Immature natural killer cell (primary cell): ENCODE measurements around the gene SBK2. TPM values are rescaled to one million over a fixed set of nuclear protein-coding genes. Genes with fewer than 3 reads are reported as not detected.
"Not testable (repeated sequence)": the region's sequence is repeated elsewhere in the genome, so short reads cannot be mapped to it uniquely, and the experiment has no call there.

ENCODE experiments used
- DNase-seq, 3 donors: peaks; one replicate each; pipeline ENCODE4 v3.0.0; 2022; ENCODE audit warnings: mixed read lengths in 1 of 3
- H3K27ac Mint-ChIP-seq, 6 donors: one replicate each; pipeline ENCODE4 v1.8.0; 2020; ENCODE audit warnings: mixed read lengths in 6 of 6, mild to moderate bottlenecking in 5 of 6, inconsistent platforms in 4 of 6, moderate library complexity in 3 of 6
- H3K27me3 Mint-ChIP-seq, 3 donors: one replicate each; pipeline ENCODE4 v1.8.0; 2020 to 2021; ENCODE audit warnings: low read depth in 3 of 3, mild to moderate bottlenecking in 3 of 3, mixed read lengths in 3 of 3, moderate library complexity in 3 of 3, inconsistent platforms in 1 of 3
- H3K36me3 Mint-ChIP-seq, 3 donors: one replicate each; pipeline ENCODE4 v1.8.0; 2020; ENCODE audit warnings: mixed read lengths in 3 of 3, inconsistent platforms in 2 of 3, mild to moderate bottlenecking in 2 of 3
- H3K4me1 Mint-ChIP-seq, 2 donors: one replicate each; pipeline ENCODE4 v1.8.0; 2020; ENCODE audit warnings: inconsistent platforms in 2 of 2, mild to moderate bottlenecking in 2 of 2, mixed read lengths in 2 of 2, moderate library complexity in 1 of 2
- H3K4me3 Mint-ChIP-seq, 5 donors: one replicate each; pipeline ENCODE4 v1.8.0; 2020; ENCODE audit warnings: mild to moderate bottlenecking in 5 of 5, mixed read lengths in 5 of 5, inconsistent platforms in 3 of 5, moderate library complexity in 3 of 5
- H3K9me3 Mint-ChIP-seq, 6 donors: one replicate each; pipeline ENCODE4 v1.8.0; 2020; ENCODE audit warnings: mild to moderate bottlenecking in 6 of 6, mixed read lengths in 6 of 6, inconsistent platforms in 4 of 6, moderate library complexity in 3 of 6
- polyA plus RNA-seq, 3 donors: library from polyadenylated mRNA; unstranded; fragments of 300-500 nt; fragmentation: Illumina TruSeq; gene quantifications; one replicate each; pipeline ENCODE4 v1.2.3, GENCODE V29; 2021

The SBK2 gene
- polyA plus RNA-seq, 3 donors from 2014 or later: not detected

- no peak for DNase-seq
- Mint-ChIP-seq H3K9me3 (no peaks in the 10 kb centered on the region), H3K4me3 (no peak overlapping the region), H3K4me1 (no peaks in the 10 kb centered on the region), H3K27me3 (peaks cover 0 to 4% (median 4%) of the 10 kb centered on the region in 3 donors), H3K36me3 (no peaks in the 10 kb centered on the region), H3K27ac (no peak overlapping the region)
These were observed 793 bp upstream of the SBK2 start for GRCh38 chr19:55537741-55538111.

DNA sequence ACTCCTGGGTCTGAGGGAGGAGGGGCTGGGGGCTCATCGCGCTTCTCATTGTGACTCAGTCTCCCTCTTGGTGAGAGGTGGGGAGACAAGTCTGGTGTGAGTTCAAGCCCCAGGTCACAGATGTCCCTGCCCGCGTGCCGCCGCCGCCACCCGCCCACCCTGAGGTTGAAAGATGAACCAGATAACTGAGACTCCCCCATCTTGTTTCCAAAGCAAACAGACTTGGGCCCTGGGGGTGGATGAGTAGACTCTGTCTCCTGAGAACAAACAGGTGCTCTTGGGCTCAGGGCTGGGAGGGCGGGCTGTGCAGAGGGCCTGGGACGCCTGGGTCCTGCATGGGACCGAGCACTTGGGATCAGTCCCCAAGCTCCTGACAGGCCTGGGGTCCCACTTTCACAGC, 567 bp downstream of the SBK2 start:
- no peaks in the 10 kb centered on the region for H3K36me3 Mint-ChIP-seq
- no peak for DNase-seq
- peaks cover 0 to 4% (median 4%) of the 10 kb centered on the region in 3 donors for H3K27me3 Mint-ChIP-seq
- H3K27ac Mint-ChIP-seq: no peak overlapping the region
- H3K4me1 Mint-ChIP-seq: no peaks in the 10 kb centered on the region
- H3K9me3 Mint-ChIP-seq: no peaks in the 10 kb centered on the region
- no peak overlapping the region for H3K4me3 Mint-ChIP-seq

GRCh38 chr19:55535965-55536350, 975 bp downstream of the SBK2 start:
- Mint-ChIP-seq H3K9me3 (no peaks in the 10 kb centered on the region), H3K27me3 (peaks cover 0 to 4% (median 4%) of the 10 kb centered on the region in 3 donors), H3K27ac (no peak overlapping the region), H3K36me3 (no peaks in the 10 kb centered on the region), H3K4me1 (no peaks in the 10 kb centered on the region), H3K4me3 (no peak overlapping the region)
- DNase-seq: no peak

DNA sequence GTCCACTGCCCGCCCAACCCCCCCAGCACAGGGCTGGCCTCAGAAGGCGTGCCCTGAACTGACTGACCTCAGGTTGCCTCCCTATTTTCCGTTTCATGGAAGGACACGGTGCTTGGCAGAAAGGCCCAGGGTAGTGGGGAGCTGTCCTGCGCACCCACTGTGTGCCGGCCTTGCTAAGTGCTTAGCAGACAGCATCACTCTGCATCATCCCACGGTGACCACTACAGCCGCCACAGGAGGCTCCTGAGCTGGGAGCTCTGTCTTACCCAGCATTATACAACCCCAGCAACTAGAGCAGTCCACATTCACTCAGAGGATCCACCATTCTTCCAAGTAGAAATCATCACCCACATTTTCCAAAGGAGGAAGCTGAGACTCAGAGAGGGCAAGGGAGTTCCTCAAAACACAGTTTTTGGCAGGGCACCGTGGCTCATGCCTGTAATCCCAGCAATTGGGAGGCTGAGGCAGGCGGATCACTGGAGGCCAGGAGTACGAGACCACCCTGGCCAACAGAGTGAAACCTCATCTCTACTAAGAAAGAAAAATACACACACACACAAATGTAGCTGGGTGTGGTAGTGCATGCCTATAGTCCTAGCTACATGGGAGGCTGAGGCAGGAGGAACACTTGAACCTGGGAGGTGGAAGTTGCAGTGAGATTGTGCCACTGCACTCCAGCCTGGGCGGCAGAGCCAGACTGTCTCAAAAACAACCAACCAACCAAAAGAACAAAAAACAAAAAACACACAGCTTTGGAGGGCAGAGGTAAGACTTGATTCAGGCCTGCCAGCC, 1.6 kb downstream of the SBK2 start:
- Mint-ChIP-seq H3K4me3 (no peak overlapping the region), H3K9me3 (no peaks in the 10 kb centered on the region), H3K4me1 (no peaks in the 10 kb centered on the region), H3K27me3 (peaks cover 0 to 4% (median 4%) of the 10 kb centered on the region in 3 donors), H3K36me3 (no peaks in the 10 kb centered on the region), H3K27ac (peak overlapping the region in 1 of 6 donors; percentile 22)
- DNase-seq: no peak

DNA sequence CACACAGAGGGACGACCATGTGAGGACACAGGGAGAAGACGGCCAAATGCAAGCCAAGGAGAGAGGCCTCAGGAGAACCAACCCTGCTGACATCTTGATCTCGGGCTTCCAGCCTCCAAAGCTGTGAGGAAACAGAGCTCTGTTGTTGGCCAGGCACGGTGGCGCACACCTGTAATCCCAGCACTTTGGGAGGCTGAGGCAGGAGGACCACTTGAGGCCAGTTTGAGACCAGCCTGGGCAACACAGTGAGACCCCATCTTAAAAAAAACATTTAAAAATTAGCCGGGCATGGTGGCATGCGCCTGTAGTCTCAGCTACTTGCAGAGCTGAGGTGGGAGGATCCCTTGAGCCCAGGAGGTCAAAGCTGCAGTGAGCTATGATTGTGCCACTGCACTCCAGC, 2.7 kb downstream of the SBK2 start:
- not testable (repeated sequence) for DNase-seq, H3K36me3 Mint-ChIP-seq, H3K27ac Mint-ChIP-seq, H3K4me1 Mint-ChIP-seq, H3K4me3 Mint-ChIP-seq, H3K9me3 Mint-ChIP-seq, H3K27me3 Mint-ChIP-seq

DNA sequence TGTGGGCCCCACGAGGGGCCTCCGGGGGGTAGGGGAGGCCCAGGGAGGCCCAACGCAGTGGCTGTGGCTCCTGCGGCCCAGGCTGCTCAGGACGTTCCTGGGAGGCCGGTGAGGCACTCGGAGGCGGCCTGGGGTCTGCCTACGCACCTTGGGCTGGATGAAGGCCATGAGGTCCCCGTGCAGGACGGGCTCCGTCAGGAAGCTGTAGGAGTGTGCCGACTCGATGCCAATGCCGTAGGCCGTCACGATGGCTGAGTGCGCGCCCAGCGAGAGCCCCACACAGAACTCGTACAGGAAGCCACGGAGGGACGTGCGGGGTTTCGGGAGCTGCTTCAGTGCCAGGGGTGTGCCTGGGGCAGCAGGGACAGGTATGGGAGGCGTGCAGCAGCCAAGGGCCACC, 5.9 kb downstream of the SBK2 start:
- Mint-ChIP-seq H3K27me3 (peaks cover 0 to 4% (median 4%) of the 10 kb centered on the region in 3 donors), H3K9me3 (no peaks in the 10 kb centered on the region), H3K36me3 (no peaks in the 10 kb centered on the region), H3K27ac (no peak overlapping the region), H3K4me1 (no peaks in the 10 kb centered on the region), H3K4me3 (no peak overlapping the region)
- DNase-seq: no peak

DNA sequence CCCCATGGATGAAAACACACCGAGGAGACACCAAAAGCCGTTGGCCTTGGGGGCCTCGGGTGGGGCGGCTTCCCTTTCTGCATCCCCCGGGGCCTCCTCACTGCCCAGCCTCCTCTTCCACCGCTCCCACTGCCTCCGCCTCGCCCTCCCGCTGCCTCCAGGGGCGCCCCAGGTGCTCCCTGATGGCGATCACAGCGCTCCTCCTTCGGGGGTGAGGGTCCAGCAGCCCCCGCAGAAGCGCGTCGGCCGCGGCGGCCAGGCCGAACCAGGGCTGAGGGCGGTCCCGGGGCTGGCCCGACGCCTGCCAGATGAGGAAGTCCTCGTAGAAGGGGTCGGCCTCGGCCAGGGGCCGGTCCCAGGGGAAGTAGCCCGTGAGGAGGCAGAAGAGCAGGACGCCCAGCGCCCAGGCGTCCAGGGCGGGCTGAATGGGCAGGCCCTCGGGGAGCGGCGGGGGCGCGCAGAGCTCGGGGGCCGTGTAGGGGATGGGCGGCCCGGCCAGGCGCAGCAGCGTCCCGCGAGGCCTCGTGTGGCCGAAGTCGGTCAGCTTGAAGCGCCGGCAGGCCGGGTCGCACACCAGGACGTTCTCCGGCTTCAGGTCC, 7.2 kb downstream of the SBK2 start:
- H3K36me3 Mint-ChIP-seq: no peaks in the 10 kb centered on the region
- peaks cover 2 to 4% (median 4%) of the 10 kb centered on the region in 3 donors for H3K27me3 Mint-ChIP-seq
- DNase-seq: no peak
- no peak overlapping the region for H3K4me3 Mint-ChIP-seq
- no peaks in the 10 kb centered on the region for H3K4me1 Mint-ChIP-seq
- H3K9me3 Mint-ChIP-seq: no peaks in the 10 kb centered on the region
- no peak overlapping the region for H3K27ac Mint-ChIP-seq

DNA sequence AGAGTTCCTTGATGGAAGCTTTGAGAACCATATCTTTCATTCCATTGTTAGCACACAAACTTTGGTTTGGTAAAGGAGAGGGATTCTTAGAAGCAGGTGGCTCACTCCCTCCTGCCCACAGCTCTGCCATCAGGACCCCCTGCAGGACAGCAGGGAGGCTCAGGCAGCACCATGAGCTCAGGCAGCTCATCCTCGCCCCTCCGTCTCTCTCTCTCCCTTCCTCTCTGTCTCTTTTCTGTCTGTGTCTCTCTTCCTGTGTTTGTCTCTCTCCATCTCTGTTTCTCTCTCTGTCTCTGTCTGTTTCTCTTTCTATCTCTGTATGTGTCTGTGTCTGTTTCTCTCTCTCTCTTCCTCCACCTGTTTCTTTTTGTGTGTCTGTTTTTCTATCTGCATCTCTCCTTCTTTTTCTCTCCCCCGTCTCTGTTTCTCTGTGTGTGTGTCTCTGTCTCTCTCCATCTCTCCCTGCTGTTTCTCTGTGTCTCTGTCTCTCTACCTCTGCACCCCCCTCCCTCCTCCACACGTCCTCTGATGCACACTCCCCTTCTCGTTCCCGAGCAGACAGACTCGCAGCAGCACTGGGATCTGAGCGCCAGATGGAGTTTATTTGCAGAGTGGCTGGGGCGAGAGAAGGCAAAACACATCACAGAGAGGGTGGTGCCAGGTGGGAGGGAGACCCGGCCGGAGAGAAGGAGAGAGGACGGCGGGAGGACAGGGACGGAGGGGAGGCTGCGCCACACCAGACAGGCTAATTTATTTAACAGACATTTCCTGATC, 8.7 kb downstream of the SBK2 start:
- Mint-ChIP-seq H3K4me1 (no peaks in the 10 kb centered on the region), H3K27ac (no peak overlapping the region), H3K4me3 (no peak overlapping the region), H3K27me3 (peaks cover 0 to 2% (median 2%) of the 10 kb centered on the region in 3 donors), H3K36me3 (no peaks in the 10 kb centered on the region), H3K9me3 (no peaks in the 10 kb centered on the region)
- DNase-seq: no peak

DNA sequence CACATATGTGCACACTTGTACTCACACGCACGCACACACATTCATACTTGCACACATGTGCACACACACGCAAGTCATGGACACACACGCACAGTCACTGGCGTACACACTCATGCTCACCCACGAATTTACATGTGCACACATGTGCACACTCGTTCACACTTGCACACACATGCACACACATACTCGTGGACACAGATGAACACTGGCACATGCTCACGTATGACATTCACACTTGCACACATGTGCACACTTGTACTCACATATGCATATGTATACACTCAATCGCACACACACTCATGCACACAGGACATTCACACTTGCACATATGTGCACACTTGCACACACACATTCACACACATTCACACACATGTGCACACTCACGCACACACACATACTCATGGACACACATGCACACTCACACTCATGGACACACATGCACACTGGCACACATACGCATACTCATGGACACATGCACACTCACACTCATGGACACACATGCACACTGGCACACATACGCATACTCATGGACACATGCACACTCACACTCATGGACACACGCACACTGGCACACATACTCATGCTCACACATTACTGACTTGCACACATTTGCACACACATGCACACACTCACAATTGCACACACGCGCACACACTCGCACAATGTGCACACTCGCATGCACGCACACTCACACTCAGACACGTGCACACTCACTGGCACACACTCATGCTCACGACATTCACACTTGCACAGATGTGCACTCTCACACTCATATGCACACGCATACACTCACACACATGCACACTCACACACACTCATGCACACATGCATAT, 9.5 kb downstream of the SBK2 start:
- H3K27ac Mint-ChIP-seq: no peak overlapping the region
- H3K27me3 Mint-ChIP-seq: peaks cover 0 to 2% (median 0%) of the 10 kb centered on the region in 3 donors
- H3K4me3 Mint-ChIP-seq: no peak overlapping the region
- no peaks in the 10 kb centered on the region for H3K9me3 Mint-ChIP-seq
- H3K4me1 Mint-ChIP-seq: no peaks in the 10 kb centered on the region
- DNase-seq: no peak
- H3K36me3 Mint-ChIP-seq: no peaks in the 10 kb centered on the region

DNA sequence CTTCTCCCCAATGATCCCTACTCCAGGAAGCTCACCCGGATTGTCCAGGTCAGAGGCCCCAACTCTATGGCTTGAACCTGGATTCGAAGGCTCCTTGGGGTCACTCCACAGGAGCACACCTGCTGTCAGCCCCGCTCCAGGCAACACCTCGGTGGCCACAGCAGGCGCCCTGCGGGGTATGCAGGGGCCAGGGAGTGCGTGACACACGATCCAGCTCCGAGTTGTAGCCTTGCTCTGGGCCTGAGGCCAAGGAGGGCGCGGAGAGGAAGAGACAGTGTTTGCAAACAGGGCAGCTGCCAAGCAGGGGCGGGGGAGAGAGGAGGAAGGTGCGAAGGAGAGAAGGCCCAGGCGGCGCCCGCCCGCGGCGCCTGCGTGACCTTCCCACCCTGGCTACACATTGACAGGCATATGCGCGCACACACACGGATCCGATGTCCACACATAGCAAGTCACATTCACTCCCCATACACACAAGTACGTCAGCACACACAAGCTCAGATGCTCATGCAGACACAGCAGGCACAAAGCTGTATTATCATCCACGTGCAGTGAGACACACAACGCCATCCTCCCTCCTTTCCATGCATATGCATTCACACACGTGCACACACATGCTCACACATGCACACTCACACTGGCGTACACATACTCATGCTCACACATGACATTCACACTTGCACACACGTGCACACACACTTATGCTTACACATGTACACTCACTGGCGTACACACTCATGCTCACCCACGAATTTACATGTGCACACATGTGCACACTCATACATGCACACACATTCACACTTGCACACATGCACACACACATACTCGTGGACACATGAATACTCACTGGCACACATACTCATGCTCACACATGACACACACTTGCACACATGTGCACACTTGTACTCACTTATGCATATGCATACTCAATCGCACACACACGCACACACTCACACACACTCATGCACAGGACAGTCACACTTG, 10.4 kb downstream of the SBK2 start:
- H3K9me3 Mint-ChIP-seq: no peaks in the 10 kb centered on the region
- no peak for DNase-seq
- H3K4me1 Mint-ChIP-seq: no peaks in the 10 kb centered on the region
- no peak overlapping the region for H3K27ac Mint-ChIP-seq
- peaks cover 0 to 5% (median 0%) of the 10 kb centered on the region in 3 donors for H3K27me3 Mint-ChIP-seq
- no peak overlapping the region for H3K4me3 Mint-ChIP-seq
- H3K36me3 Mint-ChIP-seq: no peaks in the 10 kb centered on the region

DNA sequence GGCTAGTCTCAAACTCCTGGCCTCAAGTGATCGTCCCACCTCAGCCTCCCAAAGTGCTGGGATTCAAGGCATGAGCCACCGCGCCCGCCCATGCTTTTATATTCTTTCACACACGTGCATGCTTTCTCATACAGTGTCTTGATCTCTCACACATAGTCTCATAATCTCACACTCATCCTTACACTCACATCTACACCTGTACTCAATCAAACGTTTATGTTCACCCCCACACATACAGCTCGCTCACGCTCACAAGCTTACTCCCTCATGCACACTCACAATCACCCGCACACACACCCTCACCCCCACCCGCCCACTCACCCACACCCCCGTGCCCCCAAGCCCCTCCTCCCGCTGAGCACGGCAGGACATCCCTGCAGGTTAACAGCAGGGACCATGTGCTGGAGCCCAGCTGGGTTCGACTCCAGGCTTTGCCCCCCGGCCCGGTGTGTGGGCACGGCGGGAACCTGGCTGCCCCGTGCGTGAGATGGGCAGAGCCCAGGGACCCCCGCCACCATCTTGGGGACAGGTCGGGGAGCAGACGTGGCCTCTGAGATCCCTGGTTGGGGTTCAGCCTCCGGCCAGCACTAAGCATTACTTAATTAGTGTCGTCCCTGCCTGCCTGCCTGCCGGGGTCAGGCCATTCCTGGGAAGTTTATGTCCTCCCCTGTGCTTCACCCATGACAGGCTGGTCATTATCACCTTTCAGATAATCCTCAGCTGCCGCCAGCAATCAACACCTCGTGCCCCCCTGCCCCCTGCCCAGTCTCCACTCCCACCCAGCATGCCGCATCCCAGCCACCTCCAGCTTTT, 11.4 kb downstream of the SBK2 start:
- no peak overlapping the region for H3K4me3 Mint-ChIP-seq
- no peak overlapping the region for H3K27ac Mint-ChIP-seq
- no peaks in the 10 kb centered on the region for H3K36me3 Mint-ChIP-seq
- no peaks in the 10 kb centered on the region for H3K9me3 Mint-ChIP-seq
- no peak for DNase-seq
- H3K4me1 Mint-ChIP-seq: no peaks in the 10 kb centered on the region
- H3K27me3 Mint-ChIP-seq: peaks cover 0 to 5% (median 0%) of the 10 kb centered on the region in 3 donors

GRCh38 chr19:55520691-55521292, 16.1 kb downstream of the SBK2 start:
- H3K27ac Mint-ChIP-seq: no peak overlapping the region
- peaks cover 0 to 5% (median 1%) of the 10 kb centered on the region in 3 donors for H3K27me3 Mint-ChIP-seq
- no peaks in the 10 kb centered on the region for H3K9me3 Mint-ChIP-seq
- no peak overlapping the region for H3K4me3 Mint-ChIP-seq
- H3K4me1 Mint-ChIP-seq: peaks cover 3 to 5% of the 10 kb centered on the region in 2 donors
- no peak for DNase-seq
- no peaks in the 10 kb centered on the region for H3K36me3 Mint-ChIP-seq
